ENCODE results near the gene PLBD1. TPM values are rescaled to one million over a fixed set of nuclear protein-coding genes. Genes with fewer than 3 reads are reported as not detected.
A peak's percentile ranks its signal among the peaks of the same experiment; 100 is the strongest.

PLBD1 gene
- total RNA-seq, 2 donors from 2014 or later = 4.6 to 14.5 TPM

DNA sequence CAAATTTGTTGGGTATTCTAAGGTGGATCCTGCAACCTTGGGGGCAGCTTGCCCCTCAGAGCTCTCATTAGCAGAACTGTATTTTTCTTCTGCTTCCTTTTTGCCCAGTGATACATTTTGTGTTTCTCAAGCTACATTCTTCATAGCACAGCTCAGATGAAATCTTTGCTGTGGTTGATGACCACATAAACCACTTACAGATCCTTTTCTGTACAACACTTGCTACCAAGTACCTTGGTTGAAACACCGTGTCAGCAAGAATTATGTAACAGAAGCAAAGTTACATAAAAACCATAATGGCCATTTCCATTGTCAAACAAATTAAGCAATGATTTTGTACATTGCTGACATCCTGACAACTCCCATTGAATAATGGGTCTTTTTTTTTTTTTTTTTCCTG lies 9.7 kb upstream of the PLBD1 start:
- no peak for ATAC-seq
- no peak overlapping the region for H3K4me3 ChIP-seq
- no peak overlapping the region for H3K27ac ChIP-seq
- no peaks in the 10 kb centered on the region for H3K36me3 ChIP-seq (replicated peaks in 1 of 2; ENCODE audit: insufficient read depth in 1 of 2, low read depth in 2 of 2)
- WGBS, 2 donors = 64 to 86% methylated on average over 1 of the region's 1 CpG
- H3K27me3 ChIP-seq = no peaks in the 10 kb centered on the region
- H3K9me3 ChIP-seq = no peaks in the 10 kb centered on the region
- DNase-seq = no peak
- H3K4me1 ChIP-seq = peaks cover 22% of the 10 kb centered on the region
- no peak for TF ChIP-seq CTCF (IDR thresholded peaks at IDR 0.05)
- no peak for TF ChIP-seq POLR2A (IDR thresholded peaks at IDR 0.05)
- intact Hi-C loops (cut with DNase I) = no loop called here

DNA sequence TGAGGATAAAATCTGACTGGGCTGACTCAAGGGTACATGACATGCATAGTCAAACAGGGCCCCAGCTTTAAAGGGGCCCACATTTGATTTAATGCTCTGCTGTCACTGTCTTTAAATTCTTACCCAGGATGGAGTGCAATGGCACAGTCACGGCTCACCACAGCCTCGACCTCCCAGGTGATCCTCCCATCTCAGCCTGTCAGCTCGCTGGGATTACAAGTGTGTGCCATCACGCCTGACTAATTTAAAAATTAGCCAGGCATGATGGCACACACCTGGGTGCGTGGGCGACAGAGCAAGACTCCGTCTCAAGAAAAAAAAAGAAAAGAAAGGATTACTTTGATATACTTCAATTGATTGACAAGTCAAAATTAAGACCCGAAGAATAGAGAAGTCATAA lies 9.2 kb upstream of the PLBD1 start:
- peaks cover 26% of the 10 kb centered on the region for H3K4me1 ChIP-seq
- no peak for DNase-seq

GRCh38 chr12:14575585-14575984 lies 7.9 kb upstream of the PLBD1 start:
- WGBS, 2 donors = 90 to 96% methylated on average over 1 of the region's 1 CpG

More for the DNA sequence above, 9.2 kb upstream of the PLBD1 start:
- Histone ChIP-seq H3K36me3 (replicated peaks in 1 of 2; ENCODE audit: insufficient read depth in 1 of 2, low read depth in 2 of 2) (no peaks in the 10 kb centered on the region), H3K4me3 (no peak overlapping the region), H3K27ac (no peak overlapping the region), H3K9me3 (no peaks in the 10 kb centered on the region), H3K27me3 (no peaks in the 10 kb centered on the region)
- 79 to 84% methylated on average over 8 of the region's 8 CpGs for WGBS, 2 donors
- TF ChIP-seq POLR2A (IDR thresholded peaks at IDR 0.05) (no peak), CTCF (IDR thresholded peaks at IDR 0.05) (no peak)
- intact Hi-C loops (cut with DNase I) = no loop called here
- ATAC-seq = no peak

DNA sequence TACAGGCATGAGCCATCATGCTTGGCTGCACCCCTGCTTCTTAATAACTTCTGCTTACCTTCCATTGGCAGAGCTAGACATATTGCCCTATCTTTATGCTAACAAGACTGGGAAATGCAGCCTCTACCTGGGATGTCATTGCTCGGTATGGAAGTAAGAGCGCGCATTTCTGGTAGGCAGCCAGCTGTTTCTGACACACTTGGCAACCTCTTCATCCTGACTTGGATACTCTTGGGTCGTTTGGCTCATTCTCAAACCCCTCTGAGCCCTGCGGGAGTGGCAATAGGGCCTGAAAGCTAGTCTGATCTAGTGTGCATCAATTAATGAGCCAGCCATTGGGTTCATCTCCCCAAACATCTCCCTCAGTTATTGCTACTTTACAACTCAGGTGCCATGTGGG lies 5.4 kb upstream of the PLBD1 start:
- no peak for ATAC-seq
- no peaks in the 10 kb centered on the region for H3K27me3 ChIP-seq
- intact Hi-C loops (cut with DNase I) = no loop called here
- H3K27ac ChIP-seq = no peak overlapping the region
- H3K4me3 ChIP-seq = no peak overlapping the region
- no peaks in the 10 kb centered on the region for H3K36me3 ChIP-seq (replicated peaks in 1 of 2; ENCODE audit: insufficient read depth in 1 of 2, low read depth in 2 of 2)
- TF ChIP-seq POLR2A (IDR thresholded peaks at IDR 0.05) (no peak), CTCF (IDR thresholded peaks at IDR 0.05) (no peak)
- WGBS, 2 donors = 64 to 80% methylated on average over 5 of the region's 5 CpGs
- DNase-seq = no peak
- no peaks in the 10 kb centered on the region for H3K9me3 ChIP-seq
- peaks cover 30% of the 10 kb centered on the region for H3K4me1 ChIP-seq

More at GRCh38 chr12:14575585-14575984, 7.9 kb upstream of the PLBD1 start:
- H3K36me3 ChIP-seq (replicated peaks in 1 of 2; ENCODE audit: insufficient read depth in 1 of 2, low read depth in 2 of 2) = no peaks in the 10 kb centered on the region
- intact Hi-C loops (cut with DNase I) = no loop called here
- no peak overlapping the region for H3K27ac ChIP-seq
- H3K27me3 ChIP-seq = no peaks in the 10 kb centered on the region
- DNase-seq = no peak
- ATAC-seq = no peak
- TF ChIP-seq CTCF (IDR thresholded peaks at IDR 0.05) (no peak), POLR2A (IDR thresholded peaks at IDR 0.05) (no peak)
- no peaks in the 10 kb centered on the region for H3K9me3 ChIP-seq
- H3K4me3 ChIP-seq = no peak overlapping the region
- H3K4me1 ChIP-seq = peaks cover 23% of the 10 kb centered on the region

GRCh38 chr12:14572401-14572800 lies 4.7 kb upstream of the PLBD1 start:
- no peaks in the 10 kb centered on the region for H3K36me3 ChIP-seq (replicated peaks in 1 of 2; ENCODE audit: insufficient read depth in 1 of 2, low read depth in 2 of 2)
- no peak for ATAC-seq
- intact Hi-C loops (cut with DNase I) = no loop called here
- H3K27me3 ChIP-seq = no peaks in the 10 kb centered on the region
- no peaks in the 10 kb centered on the region for H3K9me3 ChIP-seq
- no peak for DNase-seq
- no peak overlapping the region for H3K4me3 ChIP-seq
- peaks cover 30% of the 10 kb centered on the region for H3K4me1 ChIP-seq
- 83 to 85% methylated on average over 4 of the region's 4 CpGs for WGBS, 2 donors
- TF ChIP-seq CTCF (IDR thresholded peaks at IDR 0.05) = peak in 3 of 7 experiments; percentile 10 to 16 (median 13)
- no peak for TF ChIP-seq POLR2A (IDR thresholded peaks at IDR 0.05)
- H3K27ac ChIP-seq = no peak overlapping the region

Measured in body of pancreas (tissue), 4 donors.